B cell (primary cell): ENCODE data around the gene LRCH2. TPM values are rescaled to one million over a fixed set of nuclear protein-coding genes. Genes with fewer than 3 reads are reported as not detected.

ENCODE experiments used
- ATAC-seq: fragments of 200-7000 bp; cut with Tn5 transposase; one replicate; pipeline ENCODE4 v1.10.0; 2021; ENCODE audit warnings: low read depth, mild to moderate bottlenecking, moderate number of reproducible peaks, moderate library complexity
- CTCF ChIA-PET: fragments of 350-600 bp; sonication (Branson Sonifier 250); formaldehyde crosslinking; loops from one replicate; lab custom pipeline; 2021; ENCODE audit warnings: antibody characterized with exemption, inconsistent platforms; lab: Charles Lee
- POLR2A ChIA-PET: fragments of 350-600 bp; sonication (Branson Sonifier 250); formaldehyde crosslinking; loops from one replicate; lab custom pipeline; 2021; ENCODE audit warnings: antibody characterized with exemption; lab: Charles Lee
- DNase-seq: peaks from one replicate; pipeline ENCODE4 v3.0.0; 2013
- H2AFZ ChIP-seq: 2 replicates; pipeline ENCODE4 v1.6.1; 2012; ENCODE audit warnings: mild to moderate bottlenecking, low read depth, low read length; ENCODE audit not compliant: insufficient read depth, poor library complexity, severe bottlenecking
- H3K27ac ChIP-seq, 2 donors: 1 replicate in 1 of 2; 2 replicates in 1 of 2; pipeline ENCODE4 v1.5.1; 2012 to 2013; ENCODE audit warnings: low read length in 2 of 2, mild to moderate bottlenecking in 2 of 2, moderate library complexity in 1 of 2
- H3K27me3 ChIP-seq, 4 experiments: fragments of 200-600 bp in 1 of 4; sonication (generic) in 1 of 4; replicated peaks in 1 of 4; 1 replicate in 2 of 4; 2 replicates in 2 of 4; pipeline versions ENCODE4 v1.6.1 to v1.7.0; 2013 to 2016; ENCODE audit warnings: low read length in 3 of 4, mild to moderate bottlenecking in 2 of 4, mixed read lengths in 1 of 4, moderate library complexity in 1 of 4; ENCODE audit not compliant: insufficient read depth in 4 of 4, control insufficient read depth in 3 of 4; ENCODE audit errors: control extremely low read depth in 1 of 4
- H3K36me3 ChIP-seq, 2 experiments: replicated peaks in 1 of 2; 1 replicate in 1 of 2; 2 replicates in 1 of 2; pipeline versions ENCODE4 v1.6.1 to v1.7.1; 2013; ENCODE audit warnings: low read length in 1 of 2; ENCODE audit not compliant: insufficient read depth in 2 of 2, control insufficient read depth in 1 of 2; ENCODE audit errors: control extremely low read depth in 1 of 2, extremely low read depth in 1 of 2
- H3K4me1 ChIP-seq, 2 donors: fragments of 200-600 bp in 1 of 2; sonication (generic) in 1 of 2; 1 replicate in 1 of 2; 2 replicates in 1 of 2; pipeline versions ENCODE4 v1.5.1 to v1.6.1; 2013 to 2017; ENCODE audit warnings: low read length in 2 of 2; ENCODE audit not compliant: control insufficient read depth in 2 of 2, insufficient read depth in 2 of 2
- H3K4me2 ChIP-seq: replicated peaks from 2 replicates; pipeline ENCODE3; 2012; ENCODE audit warnings: mild to moderate bottlenecking, low read depth, low read length; ENCODE audit not compliant: poor library complexity, severe bottlenecking
- H3K4me3 ChIP-seq, 5 experiments: fragments of 200-600 bp in 1 of 5; sonication (generic) in 1 of 5; 1 replicate in 3 of 5; 2 replicates in 2 of 5; pipeline versions ENCODE4 v1.5.1 to v1.7.0; 2011 to 2016; ENCODE audit warnings: low read length in 4 of 5, mild to moderate bottlenecking in 4 of 5, low read depth in 2 of 5, control low read depth in 1 of 5, moderate library complexity in 1 of 5; ENCODE audit not compliant: insufficient read depth in 1 of 5; ENCODE audit errors: control extremely low read depth in 1 of 5, extremely low read depth in 1 of 5
- H3K79me2 ChIP-seq: fragments of 200-600 bp; sonication (generic); one replicate; pipeline ENCODE4 v1.6.0; 2016; ENCODE audit warnings: low read length; ENCODE audit not compliant: control insufficient read depth, insufficient read depth
- H3K9ac ChIP-seq: fragments of 200-600 bp; sonication (generic); 2 replicates; pipeline ENCODE4 v1.6.1; 2017; ENCODE audit warnings: mild to moderate bottlenecking, low read length, moderate library complexity
- H3K9me3 ChIP-seq, 3 donors: one replicate each; pipeline versions ENCODE4 v1.6.1 to v1.7.1; 2013; ENCODE audit warnings: low read length in 2 of 3; ENCODE audit not compliant: control insufficient read depth in 2 of 3, insufficient read depth in 1 of 3; ENCODE audit errors: control extremely low read depth in 1 of 3
- H4K20me1 ChIP-seq: 2 replicates; pipeline ENCODE4 v1.6.0; 2012; ENCODE audit warnings: mild to moderate bottlenecking, low read length; ENCODE audit not compliant: insufficient read depth, control insufficient read depth, poor library complexity, severe bottlenecking
- H3K27ac Mint-ChIP-seq: one replicate; pipeline ENCODE4 v1.8.0; 2021; ENCODE audit warnings: mixed read lengths
- H3K27me3 Mint-ChIP-seq: one replicate; pipeline ENCODE4 v1.8.0; 2021; ENCODE audit warnings: mixed read lengths
- H3K4me1 Mint-ChIP-seq: one replicate; pipeline ENCODE4 v1.8.0; 2021; ENCODE audit warnings: mixed read lengths
- H3K4me3 Mint-ChIP-seq: one replicate; pipeline ENCODE4 v1.8.0; 2021; ENCODE audit warnings: mixed read lengths
- H3K9me3 Mint-ChIP-seq: one replicate; pipeline ENCODE4 v1.8.0; 2022; ENCODE audit warnings: mixed read lengths; ENCODE audit not compliant: insufficient read depth
- EZH2 ChIP-seq: IDR thresholded peaks from 2 replicates; pipeline ENCODE4 v1.6.1; 2012; ENCODE audit warnings: borderline replicate concordance, low read depth, mild to moderate bottlenecking, moderate library complexity, low read length; ENCODE audit not compliant: insufficient read depth, poor library complexity, severe bottlenecking
- WGBS: methylation state at CpG from one replicate; pipeline ENCODE4 v1.1.5; 2013; ENCODE audit warnings: missing lambda C conversion rate; ENCODE audit not compliant: insufficient coverage; 5-methylcytosine and 5-hydroxymethylcytosine counted together
- intact Hi-C: fragments of 100-400 bp; cut with micrococcal nuclease; formaldehyde crosslinking; loops from one replicate; pipeline ENCODE4 v1.10.0; 2022
- polyA plus RNA-seq: library from polyadenylated mRNA; depleted of rRNA; stranded (reverse); fragments of >200 nt; gene quantifications from 2 replicates; pipeline ENCODE4 v1.2.3, GENCODE V29; 2012
- total RNA-seq, 2 donors: library from RNA; stranded (reverse); fragments of 120-200 nt in 1 of 2; gene quantifications; 1 replicate in 1 of 2; 2 replicates in 1 of 2; pipeline versions ENCODE4 v1.2.3 to v1.2.4, GENCODE V29; 2013 to 2022
- TF ChIP-seq, protein P1 (sequence below): fragments of 200-600 bp; IDR thresholded peaks from one replicate; pipeline ENCODE4 v1.8.0; 2022; ENCODE audit warnings: antibody characterized with exemption, mild to moderate bottlenecking

Gene LRCH2
- total and polyA plus RNA-seq, 2 donors (not counting 1 experiment from before 2014, with no cell fraction given): not detected

DNA sequence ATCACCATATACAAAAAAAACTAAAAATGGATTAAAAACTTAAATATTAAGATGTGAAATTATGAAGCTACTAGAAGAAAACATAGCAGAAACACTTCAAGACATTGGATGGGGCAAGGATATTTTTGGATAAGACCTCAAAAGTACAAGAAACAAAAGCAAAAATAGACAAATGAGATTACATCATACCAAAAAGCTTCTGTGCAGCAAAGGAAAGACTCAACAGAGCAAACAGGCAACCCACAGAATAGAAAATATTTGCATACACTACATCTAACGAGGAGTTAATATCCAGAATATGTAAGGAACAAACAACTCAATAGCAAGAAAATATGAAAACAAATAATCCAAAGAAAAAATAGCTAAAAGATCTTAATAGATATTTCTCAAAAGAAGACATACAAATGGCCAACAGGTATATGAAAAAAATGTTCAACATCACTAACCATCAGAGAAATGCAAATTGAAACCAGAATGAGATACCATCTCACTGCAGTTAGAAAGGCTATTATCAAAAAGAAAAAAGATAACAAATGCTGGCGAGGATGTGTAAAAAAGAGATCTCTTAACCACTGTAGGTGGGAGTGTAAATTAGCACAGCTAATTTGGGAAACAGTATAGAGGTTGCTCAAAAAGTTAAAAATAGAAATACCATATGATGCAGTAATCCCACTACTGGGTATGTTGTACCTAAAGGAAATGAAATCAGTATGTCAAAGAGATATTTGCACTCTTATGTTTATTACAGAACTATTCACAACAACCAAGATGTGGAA, 17.8 kb upstream of the LRCH2 start:
- H2AFZ ChIP-seq: no peak overlapping the region

DNA sequence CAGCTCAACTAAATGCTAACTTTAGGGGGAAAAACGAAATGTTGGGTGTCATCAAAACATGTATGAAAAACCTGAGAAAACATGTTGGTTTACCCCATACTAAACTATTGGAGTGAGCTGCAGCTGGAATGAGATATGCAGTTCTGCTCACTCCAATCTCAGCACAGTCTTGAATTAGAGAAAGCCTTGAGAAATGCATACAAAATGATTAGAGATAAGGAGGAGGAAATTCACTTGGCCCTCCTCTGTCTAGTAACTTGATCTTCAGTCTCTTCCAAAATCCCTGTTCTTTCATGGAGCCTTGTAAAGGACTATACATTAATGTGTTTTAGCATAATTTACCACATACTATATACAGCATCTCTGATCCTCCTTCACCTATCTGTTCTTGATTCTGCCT, 3.2 kb upstream of the LRCH2 start:
- Histone ChIP-seq H3K4me1 (no peaks in the 10 kb centered on the region), H3K79me2 (no peaks in the 10 kb centered on the region), H2AFZ (no peak overlapping the region), H3K36me3 (no peaks in the 10 kb centered on the region), H3K9me3 (no peaks in the 10 kb centered on the region), H3K27me3 (peaks cover 0 to 3% (median 1%) of the 10 kb centered on the region in 4 experiments), H4K20me1 (no peaks in the 10 kb centered on the region), H3K4me3 (no peak overlapping the region), H3K9ac (no peak overlapping the region), H3K4me2 (no peak overlapping the region), H3K27ac (no peak overlapping the region)
- ATAC-seq (no peak), DNase-seq (no peak)
- ChIA-PET CTCF (no interaction called here), POLR2A (no interaction called here)
- Mint-ChIP-seq H3K27me3 (peaks cover 11% of the 10 kb centered on the region), H3K27ac (no peak overlapping the region), H3K9me3 (no peaks in the 10 kb centered on the region), H3K4me1 (peaks cover 4% of the 10 kb centered on the region), H3K4me3 (no peak overlapping the region)
- intact Hi-C loops: no loop called here
- no peak for TF ChIP-seq EZH2
- TF ChIP-seq, protein P1, sequence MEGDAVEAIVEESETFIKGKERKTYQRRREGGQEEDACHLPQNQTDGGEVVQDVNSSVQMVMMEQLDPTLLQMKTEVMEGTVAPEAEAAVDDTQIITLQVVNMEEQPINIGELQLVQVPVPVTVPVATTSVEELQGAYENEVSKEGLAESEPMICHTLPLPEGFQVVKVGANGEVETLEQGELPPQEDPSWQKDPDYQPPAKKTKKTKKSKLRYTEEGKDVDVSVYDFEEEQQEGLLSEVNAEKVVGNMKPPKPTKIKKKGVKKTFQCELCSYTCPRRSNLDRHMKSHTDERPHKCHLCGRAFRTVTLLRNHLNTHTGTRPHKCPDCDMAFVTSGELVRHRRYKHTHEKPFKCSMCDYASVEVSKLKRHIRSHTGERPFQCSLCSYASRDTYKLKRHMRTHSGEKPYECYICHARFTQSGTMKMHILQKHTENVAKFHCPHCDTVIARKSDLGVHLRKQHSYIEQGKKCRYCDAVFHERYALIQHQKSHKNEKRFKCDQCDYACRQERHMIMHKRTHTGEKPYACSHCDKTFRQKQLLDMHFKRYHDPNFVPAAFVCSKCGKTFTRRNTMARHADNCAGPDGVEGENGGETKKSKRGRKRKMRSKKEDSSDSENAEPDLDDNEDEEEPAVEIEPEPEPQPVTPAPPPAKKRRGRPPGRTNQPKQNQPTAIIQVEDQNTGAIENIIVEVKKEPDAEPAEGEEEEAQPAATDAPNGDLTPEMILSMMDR: no peak
- no CpG with 5 or more reads among the region's 1 CpG for WGBS

More for the DNA sequence above, 17.8 kb upstream of the LRCH2 start:
- no peaks in the 10 kb centered on the region for H4K20me1 ChIP-seq
- no peaks in the 10 kb centered on the region for H3K27me3 ChIP-seq
- ChIA-PET CTCF (interaction anchor here (0.5 kb wide), 1 partner anchor 1316 kb away, joined by 4 read pairs; no protein-coding TSS in a partner anchor), POLR2A (no interaction called here)
- TF ChIP-seq, protein P1: no peak
- no peak for TF ChIP-seq EZH2
- no peak for ATAC-seq
- H3K4me2 ChIP-seq: no peak overlapping the region
- H3K9ac ChIP-seq: no peak overlapping the region
- DNase-seq: no peak
- no peaks in the 10 kb centered on the region for H3K9me3 Mint-ChIP-seq
- no CpG with 5 or more reads among the region's 2 CpGs for WGBS
- H3K79me2 ChIP-seq: no peaks in the 10 kb centered on the region
- H3K4me3 ChIP-seq: no peak overlapping the region
- H3K4me1 ChIP-seq: no peaks in the 10 kb centered on the region
- intact Hi-C loops: no loop called here
- no peaks in the 10 kb centered on the region for H3K36me3 ChIP-seq
- H3K4me1 Mint-ChIP-seq: no peaks in the 10 kb centered on the region
- no peaks in the 10 kb centered on the region for H3K9me3 ChIP-seq
- no peak overlapping the region for H3K27ac ChIP-seq
- H3K27me3 Mint-ChIP-seq: no peaks in the 10 kb centered on the region
- no peak overlapping the region for H3K27ac Mint-ChIP-seq
- no peak overlapping the region for H3K4me3 Mint-ChIP-seq
